Esophagus squamous epithelium (tissue), 5 donors: ENCODE measurements around the gene LRRC15. TPM values are rescaled to one million over a fixed set of nuclear protein-coding genes. Genes with fewer than 3 reads are reported as not detected.

ENCODE experiments used
- DNase-seq: peaks from one replicate; lab custom pipeline; 2025; lab: John Stamatoyannopoulos, UW
- H3K27ac ChIP-seq, 4 donors: fragments of 200-600 bp; sonication (generic); one replicate each; pipeline ENCODE4 v1.5.1; 2016 to 2019; ENCODE audit warnings: mild to moderate bottlenecking in 1 of 4
- H3K27me3 ChIP-seq, 4 donors: fragments of 200-600 bp; sonication (generic); 1 replicate in 3 of 4; 2 replicates in 1 of 4; pipeline versions ENCODE4 v1.5.1 to v1.6.0; 2017 to 2021; ENCODE audit warnings: antibody characterized with exemption in 1 of 4
- H3K36me3 ChIP-seq, 3 donors: fragments of 200-600 bp; sonication (generic); one replicate each; pipeline ENCODE4 v1.5.1; 2016 to 2019
- H3K4me1 ChIP-seq, 3 donors: fragments of 200-600 bp; sonication (generic); one replicate each; pipeline ENCODE4 v1.5.1; 2017 to 2019
- H3K4me3 ChIP-seq, 4 donors: fragments of 200-600 bp; sonication (generic); 1 replicate in 3 of 4; 2 replicates in 1 of 4; pipeline ENCODE4 v1.5.1; 2016 to 2019; ENCODE audit warnings: mild to moderate bottlenecking in 2 of 4, moderate library complexity in 1 of 4
- H3K9me3 ChIP-seq, 3 donors: fragments of 200-600 bp; sonication (generic); one replicate each; pipeline ENCODE4 v1.5.1; 2016 to 2019
- POLR2A ChIP-seq, 4 donors: fragments of 450-650 bp; IDR thresholded peaks; one replicate each; pipeline ENCODE4 v1.6.1; 2017; ENCODE audit warnings: antibody characterized with exemption in 4 of 4, mild to moderate bottlenecking in 4 of 4, moderate library complexity in 3 of 4
- WGBS, 2 donors: methylation state at CpG; one replicate each; pipeline ENCODE4 v1.1.5; 2018; 5-methylcytosine and 5-hydroxymethylcytosine counted together
- intact Hi-C: fragments of 100-400 bp; cut with DNase I; formaldehyde crosslinking; loops from one replicate; pipeline ENCODE4 v1.15.0; 2022
- total RNA-seq, 4 donors: library from RNA; depleted of rRNA; stranded (reverse); fragments of >200 nt; gene quantifications; one replicate each; pipeline ENCODE4 v1.1.0, GENCODE V29; 2016
- TF ChIP-seq, protein P1 (sequence below), 6 experiments: fragments of 450-650 bp in 4 of 6; fragments of 200-600 bp in 2 of 6; sonication (generic) in 2 of 6; IDR thresholded peaks; one replicate each; pipeline ENCODE4 v1.5.1; 2016 to 2019; ENCODE audit warnings: antibody characterized with exemption in 6 of 6, mild to moderate bottlenecking in 4 of 6, moderate library complexity in 4 of 6
- donor health status: DM: yes; HTN: yes; CAD: no.

LRRC15 gene
- total RNA-seq, 4 donors from 2014 or later, result 0.38 TPM; not detected in 3

DNA sequence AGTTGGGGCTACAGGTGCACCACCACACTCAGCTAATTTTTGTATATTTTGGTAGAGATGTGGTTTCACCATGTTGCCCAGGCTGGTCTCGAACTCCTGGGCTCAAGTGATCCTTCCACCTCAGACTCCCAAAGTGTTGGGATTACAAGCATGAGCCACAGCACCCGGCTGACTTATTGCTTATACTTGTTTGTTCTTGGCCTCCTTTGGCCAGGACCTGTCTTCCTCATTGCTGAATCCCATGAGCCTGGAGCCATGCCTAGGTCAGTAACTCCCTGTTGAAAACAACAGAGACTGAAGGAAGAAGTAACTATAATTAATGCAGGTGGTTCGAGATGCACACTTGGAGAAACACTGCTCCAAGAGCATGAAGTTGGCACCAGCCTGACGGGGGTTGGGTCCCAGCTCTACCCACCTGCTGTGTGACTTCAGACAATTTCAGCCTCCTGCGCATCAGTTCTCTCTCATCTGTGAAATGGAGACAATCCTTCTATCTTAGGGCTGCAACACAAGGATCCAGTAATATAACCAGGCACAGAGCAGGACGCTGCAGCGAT, 57.3 kb downstream of the LRRC15 start:
- H3K4me3 ChIP-seq, result no peak overlapping the region
- intact Hi-C loops, result no loop called here
- H3K36me3 ChIP-seq, result no peaks in the 10 kb centered on the region
- no peak for TF ChIP-seq POLR2A (IDR thresholded peaks at IDR 0.05)
- TF ChIP-seq, protein P1, sequence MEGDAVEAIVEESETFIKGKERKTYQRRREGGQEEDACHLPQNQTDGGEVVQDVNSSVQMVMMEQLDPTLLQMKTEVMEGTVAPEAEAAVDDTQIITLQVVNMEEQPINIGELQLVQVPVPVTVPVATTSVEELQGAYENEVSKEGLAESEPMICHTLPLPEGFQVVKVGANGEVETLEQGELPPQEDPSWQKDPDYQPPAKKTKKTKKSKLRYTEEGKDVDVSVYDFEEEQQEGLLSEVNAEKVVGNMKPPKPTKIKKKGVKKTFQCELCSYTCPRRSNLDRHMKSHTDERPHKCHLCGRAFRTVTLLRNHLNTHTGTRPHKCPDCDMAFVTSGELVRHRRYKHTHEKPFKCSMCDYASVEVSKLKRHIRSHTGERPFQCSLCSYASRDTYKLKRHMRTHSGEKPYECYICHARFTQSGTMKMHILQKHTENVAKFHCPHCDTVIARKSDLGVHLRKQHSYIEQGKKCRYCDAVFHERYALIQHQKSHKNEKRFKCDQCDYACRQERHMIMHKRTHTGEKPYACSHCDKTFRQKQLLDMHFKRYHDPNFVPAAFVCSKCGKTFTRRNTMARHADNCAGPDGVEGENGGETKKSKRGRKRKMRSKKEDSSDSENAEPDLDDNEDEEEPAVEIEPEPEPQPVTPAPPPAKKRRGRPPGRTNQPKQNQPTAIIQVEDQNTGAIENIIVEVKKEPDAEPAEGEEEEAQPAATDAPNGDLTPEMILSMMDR (IDR thresholded peaks at IDR 0.05), result no peak
- peaks cover 0 to 23% (median 0%) of the 10 kb centered on the region in 4 donors for H3K27me3 ChIP-seq
- 24 to 58% methylated on average over 2 to 7 of the region's 7 CpGs for WGBS, 2 donors
- H3K9me3 ChIP-seq, result no peaks in the 10 kb centered on the region
- H3K4me1 ChIP-seq, result peaks cover 8 to 72% (median 32%) of the 10 kb centered on the region in 3 donors
- H3K27ac ChIP-seq, result peak overlapping the region; percentile 3 to 74 (median 61)
- no peak for DNase-seq

DNA sequence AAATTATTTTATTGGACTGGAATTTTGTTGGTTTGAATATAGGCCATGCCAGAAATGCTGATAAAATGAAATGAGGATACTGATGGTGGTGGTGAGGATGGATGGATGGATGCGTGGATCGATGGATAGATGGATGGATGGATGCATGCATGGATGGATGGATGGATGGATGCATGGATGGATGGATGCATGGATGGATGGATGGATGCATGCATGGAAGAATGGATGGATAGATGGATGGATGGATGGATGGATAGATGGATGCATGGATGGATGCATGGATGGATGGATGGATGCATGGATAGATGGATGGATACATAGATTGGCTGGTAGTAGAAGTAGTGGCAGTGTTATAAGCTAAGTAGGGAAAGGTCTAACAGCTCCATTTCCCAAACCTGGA, 58.5 kb downstream of the LRRC15 start:
- H3K36me3 ChIP-seq, result no peaks in the 10 kb centered on the region
- TF ChIP-seq, protein P1 (IDR thresholded peaks at IDR 0.05), result no peak
- TF ChIP-seq POLR2A (IDR thresholded peaks at IDR 0.05), result no peak
- H3K9me3 ChIP-seq, result no peaks in the 10 kb centered on the region
- peaks cover 8 to 74% (median 35%) of the 10 kb centered on the region in 3 donors for H3K4me1 ChIP-seq
- H3K4me3 ChIP-seq, result no peak overlapping the region
- WGBS, 2 donors, result 98 to 100% methylated on average over 2 of the region's 2 CpGs
- intact Hi-C loops, result no loop called here
- no peak for DNase-seq
- peaks cover 0 to 14% (median 0%) of the 10 kb centered on the region in 4 donors for H3K27me3 ChIP-seq
- H3K27ac ChIP-seq, result no peak overlapping the region

DNA sequence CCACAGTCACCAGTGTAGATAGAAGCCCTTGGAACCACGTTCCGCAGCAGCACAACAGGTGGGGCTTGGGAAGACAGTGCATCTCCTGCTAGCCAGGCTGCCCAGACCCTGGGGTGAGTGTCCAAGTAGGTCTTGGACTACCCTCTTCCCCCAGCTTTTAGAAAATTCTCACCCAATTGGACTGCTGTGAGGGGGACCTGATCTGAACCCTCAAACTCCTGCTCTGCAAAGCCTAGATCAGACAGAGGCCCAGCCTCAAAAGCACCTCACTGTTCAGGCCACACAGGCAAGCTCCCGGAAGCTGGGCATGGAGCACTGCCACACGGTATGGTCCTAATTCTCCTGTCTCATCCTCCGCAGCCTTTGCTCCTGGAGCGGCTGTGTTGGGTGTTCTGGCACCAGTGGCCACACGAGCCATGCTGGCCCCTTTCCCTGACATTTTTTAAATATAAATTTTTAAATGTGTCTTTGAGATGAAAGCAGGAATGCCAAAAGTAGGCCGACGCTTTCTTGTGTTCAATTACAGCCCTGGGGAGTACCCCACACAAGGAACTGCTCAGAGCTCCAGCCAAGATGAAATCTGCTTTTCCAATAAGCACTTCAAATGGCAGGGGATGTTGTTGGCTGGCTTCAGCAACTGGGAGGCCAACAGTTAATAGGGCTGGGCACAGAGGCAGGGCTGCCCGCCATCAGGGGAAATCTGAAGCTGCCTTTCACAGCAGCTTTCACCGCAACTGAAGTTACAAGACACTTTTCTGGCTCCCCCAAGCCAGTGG, 59.3 kb downstream of the LRRC15 start:
- H3K27me3 ChIP-seq, result peaks cover 0 to 19% (median 0%) of the 10 kb centered on the region in 4 donors
- TF ChIP-seq, protein P1 (IDR thresholded peaks at IDR 0.05), result no peak
- H3K27ac ChIP-seq, result no peak overlapping the region
- no peak overlapping the region for H3K4me3 ChIP-seq
- WGBS, 2 donors, result 71 to 75% methylated on average over 7 to 9 of the region's 11 CpGs
- no peaks in the 10 kb centered on the region for H3K9me3 ChIP-seq
- peaks cover 5 to 68% (median 30%) of the 10 kb centered on the region in 3 donors for H3K4me1 ChIP-seq
- DNase-seq, result no peak
- H3K36me3 ChIP-seq, result no peaks in the 10 kb centered on the region
- intact Hi-C loops, result no loop called here

DNA sequence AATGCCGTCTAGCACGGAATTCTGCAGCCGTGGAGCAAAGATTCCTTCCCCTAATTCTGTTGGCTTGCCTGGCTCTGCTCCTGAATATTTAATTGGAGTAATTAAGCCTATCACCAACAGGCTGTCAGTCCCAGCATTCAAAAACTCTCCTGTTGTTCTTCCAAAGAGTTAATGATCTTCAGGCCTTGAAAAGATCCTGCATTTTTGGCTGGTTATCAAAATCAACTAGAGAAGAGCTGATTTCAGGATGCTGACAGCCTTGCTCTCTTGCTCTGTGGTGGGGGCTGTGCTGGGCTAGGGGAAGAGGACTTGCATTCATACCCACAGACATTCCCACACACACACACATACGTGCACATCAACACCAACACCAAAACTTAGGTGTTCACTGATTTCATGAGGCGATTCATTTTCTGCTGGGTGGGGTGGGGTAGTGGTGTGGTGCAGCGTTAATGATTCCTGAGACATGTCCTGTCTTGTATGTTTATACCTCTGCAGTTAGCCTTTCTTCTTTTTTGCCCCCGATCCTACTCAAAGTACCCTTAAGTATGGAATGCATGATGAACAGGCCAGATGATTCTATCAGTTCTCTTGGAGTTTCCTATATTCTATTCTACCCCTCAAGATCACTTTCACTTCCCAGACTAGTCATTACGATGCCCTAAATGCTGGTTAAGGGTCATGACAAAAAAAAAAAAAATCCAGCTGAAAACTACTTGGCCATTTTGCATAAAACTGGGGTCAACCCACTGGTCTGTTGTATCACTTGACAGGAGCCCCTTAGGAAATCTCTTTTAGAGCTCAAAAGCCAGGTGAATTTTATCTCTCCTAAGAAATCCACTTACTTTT, 60.7 kb downstream of the LRRC15 start:
- no peak overlapping the region for H3K27ac ChIP-seq
- intact Hi-C loops, result no loop called here
- no peak overlapping the region for H3K4me3 ChIP-seq
- H3K4me1 ChIP-seq, result peaks cover 0 to 54% (median 23%) of the 10 kb centered on the region in 3 donors
- no peaks in the 10 kb centered on the region for H3K9me3 ChIP-seq
- no peak for TF ChIP-seq POLR2A (IDR thresholded peaks at IDR 0.05)
- TF ChIP-seq, protein P1 (IDR thresholded peaks at IDR 0.05), result no peak
- no peak for DNase-seq
- H3K27me3 ChIP-seq, result peaks cover 0 to 11% (median 0%) of the 10 kb centered on the region in 4 donors
- WGBS, 2 donors, result 73 to 75% methylated on average over 7 to 8 of the region's 8 CpGs
- no peaks in the 10 kb centered on the region for H3K36me3 ChIP-seq
